Measurements from ENCODE around the gene FLNB.

FLNB gene

GRCh38 chr3:58155838-58156237, 147.6 kb downstream of the FLNB start:
- no peak for TF ChIP-seq SIN3A (IDR thresholded peaks at IDR 0.05; ENCODE audit: borderline replicate concordance, insufficient read depth, low read length)

- TF ChIP-seq TAF1 (IDR thresholded peaks at IDR 0.05; ENCODE audit: borderline replicate concordance, insufficient read depth, low read length) (no peak), POLR2AphosphoS5 (IDR thresholded peaks at IDR 0.05; ENCODE audit: low read depth, low read length) (no peak), REST (IDR thresholded peaks at IDR 0.05; ENCODE audit: insufficient read depth in 1 of 2, low read depth in 2 of 2, low read length in 2 of 2) (no peak), FOXP2 (optimal IDR thresholded peaks at IDR 0.05; ENCODE audit: borderline replicate concordance, extremely low read depth, extremely low read length, insufficient read depth) (no peak), SIN3A (IDR thresholded peaks at IDR 0.05; ENCODE audit: borderline replicate concordance, insufficient read depth, low read length) (no peak)
Measured at GRCh38 chr3:58157700-58158099, 149.5 kb downstream of the FLNB start.

- TF ChIP-seq REST (IDR thresholded peaks at IDR 0.05; ENCODE audit: insufficient read depth in 1 of 2, low read depth in 2 of 2, low read length in 2 of 2) (no peak), TAF1 (IDR thresholded peaks at IDR 0.05; ENCODE audit: borderline replicate concordance, insufficient read depth, low read length) (no peak), FOXP2 (optimal IDR thresholded peaks at IDR 0.05; ENCODE audit: borderline replicate concordance, extremely low read depth, extremely low read length, insufficient read depth) (no peak), SIN3A (IDR thresholded peaks at IDR 0.05; ENCODE audit: borderline replicate concordance, insufficient read depth, low read length) (no peak)
Measured at GRCh38 chr3:58158442-58159153, 150.4 kb downstream of the FLNB start.

- TF ChIP-seq REST (IDR thresholded peaks at IDR 0.05; ENCODE audit: insufficient read depth in 1 of 2, low read depth in 2 of 2, low read length in 2 of 2): no peak
- no peak for TF ChIP-seq FOXP2 (optimal IDR thresholded peaks at IDR 0.05; ENCODE audit: borderline replicate concordance, extremely low read depth, extremely low read length, insufficient read depth)
- TF ChIP-seq TAF1 (IDR thresholded peaks at IDR 0.05; ENCODE audit: borderline replicate concordance, insufficient read depth, low read length): no peak
- TF ChIP-seq SIN3A (IDR thresholded peaks at IDR 0.05; ENCODE audit: borderline replicate concordance, insufficient read depth, low read length): no peak
Measured at GRCh38 chr3:58160399-58160798, 152.2 kb downstream of the FLNB start.

- TF ChIP-seq POLR2AphosphoS5 (IDR thresholded peaks at IDR 0.05; ENCODE audit: low read depth, low read length) (no peak), TAF1 (IDR thresholded peaks at IDR 0.05; ENCODE audit: borderline replicate concordance, insufficient read depth, low read length) (no peak), FOXP2 (optimal IDR thresholded peaks at IDR 0.05; ENCODE audit: borderline replicate concordance, extremely low read depth, extremely low read length, insufficient read depth) (no peak), SIN3A (IDR thresholded peaks at IDR 0.05; ENCODE audit: borderline replicate concordance, insufficient read depth, low read length) (no peak), REST (IDR thresholded peaks at IDR 0.05; ENCODE audit: insufficient read depth in 1 of 2, low read depth in 2 of 2, low read length in 2 of 2) (no peak)
Measured at GRCh38 chr3:58161435-58162398, 153.5 kb downstream of the FLNB start.

Data from PFSK-1 (cell line).